AG09319 (cell line): Measurements from ENCODE around the gene ARHGAP31.

Experiments used
- DNase-seq: peaks from one replicate; pipeline ENCODE4 v3.0.0-alpha.2; 2010; ENCODE audit warnings: low read depth; ENCODE audit errors: extremely low read depth
- CTCF ChIP-seq: IDR thresholded peaks from 2 replicates; pipeline ENCODE4 v1.5.1; 2011; ENCODE audit warnings: low read depth, mild to moderate bottlenecking, inconsistent platforms, low read length, moderate library complexity

Gene ARHGAP31

GRCh38 chr3:119293871-119294695 lies at the start of gene ARHGAP31:
Gene ARHGAP31, plus strand, starts transcription at chr3:119294383. Its CDS starts 522 bp downstream, at chr3:119294905.
- DNase-seq: peak; percentile 40
- TF ChIP-seq CTCF: no peak

- no peak for DNase-seq
- TF ChIP-seq CTCF: no peak
These were observed 48.4 kb upstream of the ARHGAP31 start for GRCh38 chr3:119245778-119246177.

- TF ChIP-seq CTCF: no peak
- DNase-seq: no peak
These were observed 39.0 kb upstream of the ARHGAP31 start for GRCh38 chr3:119255214-119255613.

GRCh38 chr3:119257111-119257510 lies 37.1 kb upstream of the ARHGAP31 start:
- TF ChIP-seq CTCF: no peak
- DNase-seq: no peak

GRCh38 chr3:119257654-119258410 lies 36.4 kb upstream of the ARHGAP31 start:
- TF ChIP-seq CTCF: no peak
- DNase-seq: no peak

GRCh38 chr3:119258915-119259314 lies 35.3 kb upstream of the ARHGAP31 start:
- no peak for TF ChIP-seq CTCF
- DNase-seq: no peak

GRCh38 chr3:119259821-119260220 lies 34.4 kb upstream of the ARHGAP31 start:
- no peak for TF ChIP-seq CTCF
- no peak for DNase-seq
